Adrenal gland (tissue), 12 donors: ENCODE measurements around the gene SUSD3. TPM values are rescaled to one million over a fixed set of nuclear protein-coding genes. Genes with fewer than 3 reads are reported as not detected.

Source experiments
- DNase-seq, 7 donors: peaks; one replicate each; pipeline ENCODE4 v3.0.0-alpha.2; 2019 to 2020
- H3K27ac ChIP-seq, 5 donors: fragments of 200-600 bp; sonication (generic) in 4 of 5; 1 replicate in 3 of 5; 2 replicates in 2 of 5; pipeline versions ENCODE4 v1.5.1 to v1.8.0; 2016 to 2020; ENCODE audit warnings: mild to moderate bottlenecking in 1 of 5
- H3K27me3 ChIP-seq: fragments of 200-600 bp; 2 replicates; pipeline ENCODE4 v1.8.0; 2021
- H3K36me3 ChIP-seq, 2 donors: fragments of 200-600 bp; replicated peaks in 1 of 2; 1 replicate in 1 of 2; 2 replicates in 1 of 2; pipeline versions ENCODE4 v1.5.1 to v1.8.0; 2018 to 2022
- H3K4me1 ChIP-seq, 2 donors: fragments of 200-600 bp; replicated peaks in 1 of 2; 1 replicate in 1 of 2; 2 replicates in 1 of 2; pipeline versions ENCODE4 v1.5.1 to v1.8.0; 2018 to 2021
- H3K4me3 ChIP-seq, 4 donors: fragments of 200-600 bp; sonication (generic) in 3 of 4; one replicate each; pipeline ENCODE4 v1.5.1; 2016 to 2018
- H3K9me3 ChIP-seq, 3 donors: fragments of 200-600 bp; sonication (generic) in 1 of 3; replicated peaks in 1 of 3; 1 replicate in 2 of 3; 2 replicates in 1 of 3; pipeline versions ENCODE4 v1.5.1 to v1.8.0; 2016 to 2021
- CTCF ChIP-seq, 6 experiments: fragments of 450-650 bp in 4 of 6; fragments of 200-600 bp in 2 of 6; sonication (generic) in 1 of 6; IDR thresholded peaks; 1 replicate in 5 of 6; 2 replicates in 1 of 6; pipeline versions ENCODE4 v1.5.1 to v1.8.0; 2016 to 2021; ENCODE audit warnings: antibody characterized with exemption in 6 of 6, mild to moderate bottlenecking in 2 of 6, moderate library complexity in 1 of 6
- POLR2A ChIP-seq, 2 donors: fragments of 450-650 bp; IDR thresholded peaks; one replicate each; pipeline ENCODE4 v1.6.1; 2017; ENCODE audit warnings: antibody characterized with exemption in 2 of 2, mild to moderate bottlenecking in 2 of 2, moderate library complexity in 1 of 2
- WGBS, 4 donors: extraction: QIAGEN DNeasy Blood & Tissue Kit in 2 of 4; methylation state at CpG; one replicate each; pipeline versions ENCODE4 v1.1.5 to v1.1.7; 2013 to 2017; 5-methylcytosine and 5-hydroxymethylcytosine counted together
- intact Hi-C, 2 donors: fragments of 100-400 bp; cut with DNase I; formaldehyde crosslinking; loops; one replicate each; pipeline versions ENCODE4 v1.14.1 to v1.15.0; 2022 to 2023
- polyA plus RNA-seq, 3 donors: library from polyadenylated mRNA; stranded (reverse); fragments of 200-250 nt in 2 of 3; fragments of 350-450 nt in 1 of 3; fragmentation: Illumina TruSeq in 1 of 3; extraction: RNeasy Lipid Tissue Mini Kit (QIAGEN cat#74804) in 1 of 3; gene quantifications; one replicate each; pipeline ENCODE4 v1.2.3, GENCODE V29; 2013 to 2014
- total RNA-seq, 9 donors: library from RNA; depleted of rRNA in 4 of 9; stranded (reverse); fragments of >200 nt in 4 of 9; fragments of 120-200 nt in 1 of 9; fragmentation: NEBNext Ultra II Directional in 1 of 9; extraction: Animal tissue kit (Norgen Biotek cat#: 25700) in 1 of 9; gene quantifications; one replicate each; pipeline versions ENCODE4 v1.1.0 to v1.2.4, GENCODE V29; 2013 to 2023
- donor health status: healthy with polysubstance abuse.
- donor health status: Bipolar disorder and iron deficiency.
- donor health status: DM: yes; HTN: yes; CAD: no.
- donor health status: DM: no; HTN: no; CAD: no.
- donor health status: DM: no; HTN: no; CAD: no.
- donor health status: DM: yes; HTN: yes; CAD: no.

SUSD3 gene
- total and polyA plus RNA-seq, 12 donors, result 0.60 to 4.9 (median 2.7) TPM

DNA sequence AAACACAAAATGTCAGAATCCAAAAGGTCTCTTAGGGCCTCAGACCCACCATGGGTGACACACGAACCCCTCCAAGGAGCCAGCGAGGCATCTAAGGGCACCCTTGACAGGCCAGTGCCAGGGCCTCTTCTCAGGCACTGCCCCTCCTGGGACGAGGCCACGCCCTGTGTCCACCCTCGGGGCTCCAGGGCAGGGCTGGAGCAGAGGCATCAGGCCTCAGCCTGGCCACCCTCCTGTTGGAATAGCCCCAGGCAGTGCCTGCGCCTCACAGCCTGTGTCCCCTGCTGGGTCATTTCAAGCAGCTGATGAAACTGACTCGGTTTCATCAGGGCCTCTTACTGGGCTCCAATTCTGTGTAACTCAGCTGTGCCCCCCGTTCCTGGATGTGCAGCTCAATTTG, 32.8 kb upstream of the SUSD3 start:
- intact Hi-C loops, result no loop called here

DNA sequence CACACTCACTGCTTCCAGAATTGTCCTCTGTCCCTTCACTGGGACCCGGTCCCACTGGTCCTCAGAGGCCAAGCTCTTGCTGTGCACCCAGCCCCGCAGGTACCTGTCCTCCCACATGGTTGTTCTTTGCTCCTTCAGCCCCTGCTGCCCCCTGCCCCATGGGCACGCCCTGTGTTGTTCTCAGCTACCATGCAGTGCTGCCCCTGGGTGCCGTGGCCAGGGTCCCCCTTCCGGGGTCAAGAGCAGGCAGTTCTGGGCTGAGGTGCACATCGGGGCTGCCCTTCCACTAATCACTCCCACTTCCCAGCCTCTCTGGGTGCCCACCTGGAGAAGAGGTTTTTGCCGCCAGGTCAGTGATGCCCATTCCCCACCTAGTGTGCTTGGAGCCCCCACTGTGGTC, 31.9 kb upstream of the SUSD3 start:
- intact Hi-C loops, result no loop called here
- no peaks in the 10 kb centered on the region for H3K27me3 ChIP-seq
- H3K4me3 ChIP-seq, result no peak overlapping the region
- H3K4me1 ChIP-seq, result no peaks in the 10 kb centered on the region
- WGBS, 4 donors, result 92 to 100% (median 96%) methylated on average over 2 to 7 of the region's 7 CpGs
- TF ChIP-seq CTCF (IDR thresholded peaks at IDR 0.05), result no peak
- TF ChIP-seq POLR2A (IDR thresholded peaks at IDR 0.05), result no peak
- H3K27ac ChIP-seq, result no peak overlapping the region
- no peak for DNase-seq
- H3K9me3 ChIP-seq, result no peaks in the 10 kb centered on the region
- H3K36me3 ChIP-seq, result no peaks in the 10 kb centered on the region

More for the DNA sequence above, 32.8 kb upstream of the SUSD3 start:
- H3K4me1 ChIP-seq, result no peaks in the 10 kb centered on the region
- DNase-seq, result no peak
- H3K9me3 ChIP-seq, result no peaks in the 10 kb centered on the region
- TF ChIP-seq CTCF (IDR thresholded peaks at IDR 0.05), result no peak
- no peak for TF ChIP-seq POLR2A (IDR thresholded peaks at IDR 0.05)
- no peaks in the 10 kb centered on the region for H3K36me3 ChIP-seq
- H3K27me3 ChIP-seq, result no peaks in the 10 kb centered on the region
- 72 to 95% (median 84%) methylated on average over 4 to 8 of the region's 8 CpGs for WGBS, 4 donors
- no peak overlapping the region for H3K27ac ChIP-seq
- H3K4me3 ChIP-seq, result no peak overlapping the region

- Histone ChIP-seq H3K27ac (no peak overlapping the region), H3K4me3 (no peak overlapping the region), H3K9me3 (no peaks in the 10 kb centered on the region), H3K36me3 (no peaks in the 10 kb centered on the region), H3K4me1 (no peaks in the 10 kb centered on the region), H3K27me3 (no peaks in the 10 kb centered on the region)
- intact Hi-C loops, result no loop called here
- 89 to 95% (median 93%) methylated on average over 10 of the region's 10 CpGs for WGBS, 4 donors
- TF ChIP-seq POLR2A (IDR thresholded peaks at IDR 0.05) (no peak), CTCF (IDR thresholded peaks at IDR 0.05) (no peak)
- no peak for DNase-seq
These were observed 30.8 kb upstream of the SUSD3 start for GRCh38 chr9:93027750-93028149.

- no peak overlapping the region for H3K27ac ChIP-seq
- H3K27me3 ChIP-seq, result no peaks in the 10 kb centered on the region
- 48 to 77% (median 59%) methylated on average over 6 of the region's 6 CpGs for WGBS, 4 donors
These were observed 30.0 kb upstream of the SUSD3 start for GRCh38 chr9:93028448-93029006.

More at GRCh38 chr9:93028448-93029006, 30.0 kb upstream of the SUSD3 start:
- Histone ChIP-seq H3K4me1 (no peaks in the 10 kb centered on the region), H3K4me3 (no peak overlapping the region), H3K9me3 (no peaks in the 10 kb centered on the region), H3K36me3 (no peaks in the 10 kb centered on the region)
- no peak for DNase-seq
- no peak for TF ChIP-seq CTCF (IDR thresholded peaks at IDR 0.05)
- intact Hi-C loops, result no loop called here
